ENCODE results near the gene GALNTL6.

The GALNTL6 gene

GRCh38 chr4:171812665-171813525 is at the start of gene GALNTL6:
TSS of gene GALNTL6 (plus strand) at chr4:171813404.
- in situ Hi-C loops (cut with MboI; ENCODE audit: low sequenced_read_pairs) = no loop called here

GRCh38 chr4:171765514-171765913 is 47.7 kb upstream of the GALNTL6 start:
- in situ Hi-C loops (cut with MboI; ENCODE audit: low sequenced_read_pairs) = no loop called here

- in situ Hi-C loops (cut with MboI; ENCODE audit: low sequenced_read_pairs) = no loop called here
These were observed 38.5 kb upstream of the GALNTL6 start for GRCh38 chr4:171774642-171775190.

GRCh38 chr4:171779301-171779700 is 33.9 kb upstream of the GALNTL6 start:
- in situ Hi-C loops (cut with MboI; ENCODE audit: low sequenced_read_pairs) = no loop called here

GRCh38 chr4:171785388-171785787 is 27.8 kb upstream of the GALNTL6 start:
- in situ Hi-C loops (cut with MboI; ENCODE audit: low sequenced_read_pairs) = no loop called here

GRCh38 chr4:171793723-171794122 is 19.5 kb upstream of the GALNTL6 start:
- in situ Hi-C loops (cut with MboI; ENCODE audit: low sequenced_read_pairs) = no loop called here

GRCh38 chr4:171794528-171794927 is 18.7 kb upstream of the GALNTL6 start:
- in situ Hi-C loops (cut with MboI; ENCODE audit: low sequenced_read_pairs) = no loop called here

GRCh38 chr4:171809854-171810253 is 3.4 kb upstream of the GALNTL6 start:
- in situ Hi-C loops (cut with MboI; ENCODE audit: low sequenced_read_pairs) = no loop called here

GRCh38 chr4:171812333-171812664 is 905 bp upstream of the GALNTL6 start:
- in situ Hi-C loops (cut with MboI; ENCODE audit: low sequenced_read_pairs) = no loop called here

GRCh38 chr4:171813526-171814250 is 484 bp downstream of the GALNTL6 start:
- in situ Hi-C loops (cut with MboI; ENCODE audit: low sequenced_read_pairs) = no loop called here

- in situ Hi-C loops (cut with MboI; ENCODE audit: low sequenced_read_pairs) = no loop called here
These were observed 1.3 kb downstream of the GALNTL6 start for GRCh38 chr4:171814545-171814944.

GRCh38 chr4:171817026-171817425 is 3.8 kb downstream of the GALNTL6 start:
- in situ Hi-C loops (cut with MboI; ENCODE audit: low sequenced_read_pairs) = no loop called here

- in situ Hi-C loops (cut with MboI; ENCODE audit: low sequenced_read_pairs) = no loop called here
These were observed 21.4 kb downstream of the GALNTL6 start for GRCh38 chr4:171834640-171835039.

GRCh38 chr4:171843456-171843855 is 30.3 kb downstream of the GALNTL6 start:
- in situ Hi-C loops (cut with MboI; ENCODE audit: low sequenced_read_pairs) = no loop called here

GRCh38 chr4:171846232-171846631 is 33.0 kb downstream of the GALNTL6 start:
- in situ Hi-C loops (cut with MboI; ENCODE audit: low sequenced_read_pairs) = no loop called here

- in situ Hi-C loops (cut with MboI; ENCODE audit: low sequenced_read_pairs) = no loop called here
These were observed 33.7 kb downstream of the GALNTL6 start for GRCh38 chr4:171846893-171847292.

GRCh38 chr4:171847751-171848150 is 34.5 kb downstream of the GALNTL6 start:
- in situ Hi-C loops (cut with MboI; ENCODE audit: low sequenced_read_pairs) = no loop called here

- in situ Hi-C loops (cut with MboI; ENCODE audit: low sequenced_read_pairs) = no loop called here
These were observed 36.5 kb downstream of the GALNTL6 start for GRCh38 chr4:171849686-171850222.

GRCh38 chr4:171851295-171851694 is 38.1 kb downstream of the GALNTL6 start:
- in situ Hi-C loops (cut with MboI; ENCODE audit: low sequenced_read_pairs) = no loop called here

- in situ Hi-C loops (cut with MboI; ENCODE audit: low sequenced_read_pairs) = no loop called here
These were observed 44.3 kb downstream of the GALNTL6 start for GRCh38 chr4:171857302-171858012.

- in situ Hi-C loops (cut with MboI; ENCODE audit: low sequenced_read_pairs) = no loop called here
These were observed 62.1 kb downstream of the GALNTL6 start for GRCh38 chr4:171875291-171875690.

All from HL-60/S4 treated with retinoic acid at 250 ng/mL for 4 days and 3 days (cell line).